Measurements from ENCODE around the gene RTN1. TPM values are rescaled to one million over a fixed set of nuclear protein-coding genes. Genes with fewer than 3 reads are reported as not detected.

The RTN1 gene
- total and polyA plus RNA-seq, 2 of the 8 experiments (the other 6 are each of a cell fraction or from before 2014, with no cell fraction given), result 2.8 to 4.9 TPM

- TF ChIP-seq CHD7 (IDR thresholded peaks at IDR 0.05; ENCODE audit: insufficient replicate concordance, low read length), result no peak
- no peak for TF ChIP-seq SIX5 (IDR thresholded peaks at IDR 0.05; ENCODE audit: low read depth, low read length)
- no peak for TF ChIP-seq KDM1A (IDR thresholded peaks at IDR 0.05; ENCODE audit: borderline replicate concordance, low read length)
- TF ChIP-seq JUN (IDR thresholded peaks at IDR 0.05; ENCODE audit: low read depth, low read length), result no peak
- no peak for TF ChIP-seq NRF1 (IDR thresholded peaks at IDR 0.05; ENCODE audit: low read depth, low read length)
- no peak for TF ChIP-seq CEBPB (IDR thresholded peaks at IDR 0.05; ENCODE audit: low read depth, low read length)
- TF ChIP-seq RXRA (IDR thresholded peaks at IDR 0.05; ENCODE audit: insufficient read depth, low read depth, low read length), result no peak
- no peak for TF ChIP-seq RAD21 (IDR thresholded peaks at IDR 0.05 in 1 of 2, conservative IDR thresholded peaks at IDR 0.05 in 1 of 2; ENCODE audit: low read depth in 2 of 2, low read length in 2 of 2)
- TF ChIP-seq, protein P1, sequence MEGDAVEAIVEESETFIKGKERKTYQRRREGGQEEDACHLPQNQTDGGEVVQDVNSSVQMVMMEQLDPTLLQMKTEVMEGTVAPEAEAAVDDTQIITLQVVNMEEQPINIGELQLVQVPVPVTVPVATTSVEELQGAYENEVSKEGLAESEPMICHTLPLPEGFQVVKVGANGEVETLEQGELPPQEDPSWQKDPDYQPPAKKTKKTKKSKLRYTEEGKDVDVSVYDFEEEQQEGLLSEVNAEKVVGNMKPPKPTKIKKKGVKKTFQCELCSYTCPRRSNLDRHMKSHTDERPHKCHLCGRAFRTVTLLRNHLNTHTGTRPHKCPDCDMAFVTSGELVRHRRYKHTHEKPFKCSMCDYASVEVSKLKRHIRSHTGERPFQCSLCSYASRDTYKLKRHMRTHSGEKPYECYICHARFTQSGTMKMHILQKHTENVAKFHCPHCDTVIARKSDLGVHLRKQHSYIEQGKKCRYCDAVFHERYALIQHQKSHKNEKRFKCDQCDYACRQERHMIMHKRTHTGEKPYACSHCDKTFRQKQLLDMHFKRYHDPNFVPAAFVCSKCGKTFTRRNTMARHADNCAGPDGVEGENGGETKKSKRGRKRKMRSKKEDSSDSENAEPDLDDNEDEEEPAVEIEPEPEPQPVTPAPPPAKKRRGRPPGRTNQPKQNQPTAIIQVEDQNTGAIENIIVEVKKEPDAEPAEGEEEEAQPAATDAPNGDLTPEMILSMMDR (IDR thresholded peaks at IDR 0.05; ENCODE audit: control extremely low read depth in 1 of 3, insufficient read depth in 1 of 3, low read depth in 1 of 3, low read length in 3 of 3), result no peak
Observed at GRCh38 chr14:59868021-59868420, 2.6 kb downstream of the RTN1 start (continued).

Measured in H1 (cell line).